Immature natural killer cell (primary cell): ENCODE measurements around the gene TECR. TPM values are rescaled to one million over a fixed set of nuclear protein-coding genes. Genes with fewer than 3 reads are reported as not detected.
A peak's percentile ranks its signal among the peaks of the same experiment; 100 is the strongest.
"Not testable (repeated sequence)": the region's sequence is repeated elsewhere in the genome, so short reads cannot be mapped to it uniquely, and the experiment has no call there.

ENCODE experiments used
- DNase-seq, 3 donors: peaks; one replicate each; pipeline ENCODE4 v3.0.0; 2022; ENCODE audit warnings: mixed read lengths in 1 of 3
- H3K27ac Mint-ChIP-seq, 6 donors: one replicate each; pipeline ENCODE4 v1.8.0; 2020; ENCODE audit warnings: mixed read lengths in 6 of 6, mild to moderate bottlenecking in 5 of 6, inconsistent platforms in 4 of 6, moderate library complexity in 3 of 6
- H3K27me3 Mint-ChIP-seq, 3 donors: one replicate each; pipeline ENCODE4 v1.8.0; 2020 to 2021; ENCODE audit warnings: low read depth in 3 of 3, mild to moderate bottlenecking in 3 of 3, mixed read lengths in 3 of 3, moderate library complexity in 3 of 3, inconsistent platforms in 1 of 3
- H3K36me3 Mint-ChIP-seq, 3 donors: one replicate each; pipeline ENCODE4 v1.8.0; 2020; ENCODE audit warnings: mixed read lengths in 3 of 3, inconsistent platforms in 2 of 3, mild to moderate bottlenecking in 2 of 3
- H3K4me1 Mint-ChIP-seq, 2 donors: one replicate each; pipeline ENCODE4 v1.8.0; 2020; ENCODE audit warnings: inconsistent platforms in 2 of 2, mild to moderate bottlenecking in 2 of 2, mixed read lengths in 2 of 2, moderate library complexity in 1 of 2
- H3K4me3 Mint-ChIP-seq, 5 donors: one replicate each; pipeline ENCODE4 v1.8.0; 2020; ENCODE audit warnings: mild to moderate bottlenecking in 5 of 5, mixed read lengths in 5 of 5, inconsistent platforms in 3 of 5, moderate library complexity in 3 of 5
- H3K9me3 Mint-ChIP-seq, 6 donors: one replicate each; pipeline ENCODE4 v1.8.0; 2020; ENCODE audit warnings: mild to moderate bottlenecking in 6 of 6, mixed read lengths in 6 of 6, inconsistent platforms in 4 of 6, moderate library complexity in 3 of 6
- polyA plus RNA-seq, 3 donors: library from polyadenylated mRNA; unstranded; fragments of 300-500 nt; fragmentation: Illumina TruSeq; gene quantifications; one replicate each; pipeline ENCODE4 v1.2.3, GENCODE V29; 2021

The TECR gene
- polyA plus RNA-seq, 3 donors from 2014 or later: 203 to 317 (median 289) TPM

DNA sequence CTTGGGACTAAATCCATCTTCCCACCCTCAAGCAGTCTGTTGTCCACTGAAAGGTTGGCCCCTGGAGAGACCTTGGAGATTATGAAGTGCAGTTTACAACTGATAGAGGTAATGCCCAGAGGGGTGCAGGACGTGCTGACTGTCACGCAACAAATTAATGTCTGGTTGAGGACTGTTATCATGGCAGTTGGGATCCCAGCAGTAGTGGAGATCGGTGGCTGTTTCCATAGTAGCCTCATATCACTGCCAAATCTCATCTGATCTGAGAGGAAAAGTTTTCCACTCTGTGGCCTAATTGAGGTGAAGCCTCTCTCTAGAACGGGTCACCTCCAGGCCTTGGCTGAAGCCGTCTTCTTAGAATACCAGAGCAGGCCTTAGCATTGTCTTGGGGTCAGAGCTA lies 4.1 kb downstream of the TECR start:
- H3K4me3 Mint-ChIP-seq: no peak overlapping the region

DNA sequence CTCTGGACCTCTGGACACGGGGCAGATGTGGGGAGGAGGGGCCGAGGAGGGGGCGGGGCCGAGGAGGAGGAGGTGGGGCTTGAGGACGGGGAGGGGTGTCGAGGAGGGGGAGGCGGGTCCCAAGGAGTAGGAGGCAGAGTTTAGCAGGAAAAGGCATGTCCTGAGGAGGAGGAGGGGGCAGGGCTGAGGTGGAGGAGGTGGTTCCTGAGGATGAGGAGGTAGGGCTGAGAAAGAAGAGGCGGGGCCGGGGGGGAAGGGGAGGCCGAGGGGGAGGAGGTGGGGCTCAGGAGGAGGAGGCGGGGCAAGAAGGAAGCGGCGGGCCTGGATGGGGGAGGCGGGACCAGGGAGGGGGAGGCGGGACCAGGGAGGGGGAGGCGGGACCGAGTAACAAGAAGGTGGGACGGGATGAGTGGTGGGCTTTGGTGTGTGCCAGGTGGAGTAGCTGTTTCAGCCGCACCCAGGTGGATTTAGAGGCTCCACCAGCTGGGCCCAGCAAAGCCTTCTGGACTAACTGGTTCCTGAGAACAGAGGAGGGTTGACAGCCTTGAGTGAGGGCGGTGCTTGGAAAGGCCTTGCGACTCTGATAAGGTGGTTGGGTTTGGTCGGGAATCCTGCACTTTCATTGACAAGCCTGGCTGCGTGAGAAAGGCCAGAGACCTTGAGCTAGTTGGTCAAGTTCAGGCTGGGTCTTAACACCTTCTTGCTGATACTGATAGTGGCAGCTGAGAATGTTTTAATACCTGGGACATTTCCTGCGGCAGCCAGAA lies 7.7 kb downstream of the TECR start:
- peaks cover 14% of the 10 kb centered on the region in 2 donors for H3K4me1 Mint-ChIP-seq
- no peaks in the 10 kb centered on the region for H3K27me3 Mint-ChIP-seq
- H3K4me3 Mint-ChIP-seq: peak overlapping the region in 1 of 5 donors; percentile 8
- H3K36me3 Mint-ChIP-seq: no peaks in the 10 kb centered on the region
- no peak overlapping the region for H3K27ac Mint-ChIP-seq
- H3K9me3 Mint-ChIP-seq: no peaks in the 10 kb centered on the region
- DNase-seq: peak in 1 of 3 donors; percentile 23

More for the DNA sequence above, 4.1 kb downstream of the TECR start:
- peaks cover 6 to 13% (median 8%) of the 10 kb centered on the region in 3 donors for H3K27me3 Mint-ChIP-seq
- H3K36me3 Mint-ChIP-seq: no peaks in the 10 kb centered on the region
- peaks cover 29 to 30% of the 10 kb centered on the region in 2 donors for H3K4me1 Mint-ChIP-seq
- H3K27ac Mint-ChIP-seq: peak overlapping the region in 1 of 6 donors; percentile 22
- DNase-seq: no peak
- no peaks in the 10 kb centered on the region for H3K9me3 Mint-ChIP-seq

DNA sequence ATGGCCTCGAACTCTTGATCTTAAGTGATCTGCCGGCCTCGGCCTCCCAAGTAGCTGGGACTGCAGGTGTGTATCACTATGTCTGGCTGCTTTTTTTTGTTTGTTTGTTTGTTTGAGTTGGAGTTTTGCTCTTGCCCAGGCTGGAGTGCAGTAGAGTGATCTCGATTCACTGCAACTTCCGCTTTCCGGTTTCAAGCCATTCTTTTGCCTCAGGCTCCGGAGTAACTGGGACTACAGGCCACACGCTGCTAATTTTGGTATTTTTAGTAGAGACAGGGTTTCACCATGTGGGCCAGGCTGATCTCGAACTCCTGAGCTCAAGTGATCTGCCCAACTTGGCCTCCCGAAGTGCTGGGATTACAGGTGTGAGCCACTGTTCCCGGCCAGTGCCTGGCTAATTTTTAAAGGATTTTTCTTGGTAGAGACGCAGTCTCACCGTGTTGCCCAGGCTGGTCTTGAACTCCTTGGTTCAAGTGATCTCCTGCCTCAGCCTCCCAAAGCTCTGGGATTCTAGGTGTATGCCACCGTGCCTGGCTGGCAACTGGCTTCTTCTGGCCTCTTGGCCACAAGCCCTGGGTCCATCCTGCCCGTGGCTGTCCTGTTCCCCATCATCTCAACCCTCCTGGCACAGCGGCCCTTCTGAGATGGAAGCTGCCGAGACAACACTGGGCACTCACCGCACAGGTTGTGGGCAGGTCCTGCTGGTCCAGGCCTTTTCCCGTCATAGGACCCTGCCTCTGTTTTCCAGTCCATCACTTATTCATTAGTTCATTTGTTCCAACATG lies 11.5 kb downstream of the TECR start:
- no peaks in the 10 kb centered on the region for H3K27me3 Mint-ChIP-seq
- no peaks in the 10 kb centered on the region for H3K9me3 Mint-ChIP-seq
- H3K4me1 Mint-ChIP-seq: peaks cover 11 to 16% of the 10 kb centered on the region in 2 donors
- H3K4me3 Mint-ChIP-seq: no peak overlapping the region
- no peaks in the 10 kb centered on the region for H3K36me3 Mint-ChIP-seq
- no peak for DNase-seq
- H3K27ac Mint-ChIP-seq: peak overlapping the region in 3 of 6 donors; percentile 31 to 60 (median 48)

DNA sequence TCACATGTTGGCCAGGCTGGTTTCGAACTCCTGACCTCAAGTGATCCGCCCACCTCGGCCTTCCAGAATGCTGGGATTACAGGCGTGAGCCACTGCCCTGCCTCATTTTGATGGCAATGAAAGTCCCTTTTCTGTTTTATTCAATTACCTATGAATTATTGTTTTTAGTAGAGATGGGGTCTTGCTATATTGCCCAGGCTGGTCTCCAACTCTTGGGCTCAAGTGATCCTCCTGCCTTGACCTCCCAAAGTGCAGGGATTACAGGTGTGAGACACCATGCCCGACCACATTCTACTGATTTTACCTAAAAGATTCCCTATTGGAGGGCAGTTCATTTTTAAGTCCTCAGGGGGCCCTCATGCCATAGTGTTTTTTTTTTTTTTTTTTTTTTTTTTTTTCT lies 12.6 kb downstream of the TECR start:
- peaks cover 11 to 16% of the 10 kb centered on the region in 2 donors for H3K4me1 Mint-ChIP-seq
- not testable (repeated sequence) for H3K36me3 Mint-ChIP-seq, H3K27ac Mint-ChIP-seq, DNase-seq, H3K27me3 Mint-ChIP-seq, H3K4me3 Mint-ChIP-seq, H3K9me3 Mint-ChIP-seq

DNA sequence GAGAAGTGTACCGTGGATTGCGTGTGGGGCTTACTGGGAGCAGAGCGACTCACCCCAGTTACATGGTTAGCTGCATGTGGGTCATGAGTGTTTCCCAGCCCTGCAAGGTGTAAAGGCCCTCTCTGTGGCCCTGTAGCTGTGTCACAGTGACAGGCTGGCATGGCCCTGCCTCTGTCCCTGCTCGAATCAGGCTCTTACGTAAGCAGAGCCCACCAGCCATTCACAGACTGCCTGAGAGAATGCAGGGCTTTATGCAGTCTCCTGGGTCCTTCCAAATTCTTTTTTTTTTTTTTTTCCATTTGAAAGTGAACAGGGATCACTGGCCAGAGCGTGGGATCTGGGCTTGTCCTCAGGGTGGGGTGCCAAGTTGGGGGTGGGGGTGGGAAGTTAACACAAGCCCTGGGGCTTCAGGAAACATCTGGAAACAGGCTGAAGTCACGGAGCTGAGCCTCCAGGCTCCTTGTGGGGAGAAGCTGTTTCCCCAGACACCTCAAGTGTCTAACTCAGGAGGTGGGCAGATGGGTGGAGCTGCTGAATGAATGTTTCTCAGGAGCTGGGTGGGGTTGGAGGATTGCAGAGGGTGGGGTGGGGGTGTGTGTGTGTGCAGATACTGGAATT lies 13.4 kb downstream of the TECR start:
- Mint-ChIP-seq H3K4me1 (peaks cover 6 to 16% of the 10 kb centered on the region in 2 donors), H3K36me3 (no peaks in the 10 kb centered on the region), H3K9me3 (no peaks in the 10 kb centered on the region), H3K27me3 (no peaks in the 10 kb centered on the region), H3K4me3 (no peak overlapping the region), H3K27ac (no peak overlapping the region)
- no peak for DNase-seq

DNA sequence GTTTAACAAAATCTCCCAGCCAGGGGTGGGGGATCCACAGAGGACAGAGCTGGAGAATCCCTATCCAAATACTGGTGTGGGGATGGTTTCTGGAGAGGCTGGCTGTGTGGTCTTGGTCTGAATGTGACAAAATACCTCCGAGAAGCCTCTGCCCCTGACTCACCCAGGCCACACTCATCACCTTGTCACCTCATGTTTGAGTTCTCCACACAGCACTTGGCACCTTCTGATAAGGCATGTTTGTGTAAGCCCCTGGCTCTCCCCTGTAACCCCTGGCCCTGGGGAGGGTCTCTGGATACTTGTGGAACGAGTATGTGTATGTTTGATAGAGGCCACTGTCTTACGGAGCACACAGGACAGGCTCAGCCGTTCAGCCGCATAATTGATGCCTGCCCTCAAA lies 14.7 kb downstream of the TECR start:
- Mint-ChIP-seq H3K27me3 (no peaks in the 10 kb centered on the region), H3K9me3 (no peaks in the 10 kb centered on the region), H3K36me3 (no peaks in the 10 kb centered on the region), H3K4me1 (peaks cover 6 to 16% of the 10 kb centered on the region in 2 donors), H3K27ac (no peak overlapping the region), H3K4me3 (no peak overlapping the region)
- DNase-seq: no peak

DNA sequence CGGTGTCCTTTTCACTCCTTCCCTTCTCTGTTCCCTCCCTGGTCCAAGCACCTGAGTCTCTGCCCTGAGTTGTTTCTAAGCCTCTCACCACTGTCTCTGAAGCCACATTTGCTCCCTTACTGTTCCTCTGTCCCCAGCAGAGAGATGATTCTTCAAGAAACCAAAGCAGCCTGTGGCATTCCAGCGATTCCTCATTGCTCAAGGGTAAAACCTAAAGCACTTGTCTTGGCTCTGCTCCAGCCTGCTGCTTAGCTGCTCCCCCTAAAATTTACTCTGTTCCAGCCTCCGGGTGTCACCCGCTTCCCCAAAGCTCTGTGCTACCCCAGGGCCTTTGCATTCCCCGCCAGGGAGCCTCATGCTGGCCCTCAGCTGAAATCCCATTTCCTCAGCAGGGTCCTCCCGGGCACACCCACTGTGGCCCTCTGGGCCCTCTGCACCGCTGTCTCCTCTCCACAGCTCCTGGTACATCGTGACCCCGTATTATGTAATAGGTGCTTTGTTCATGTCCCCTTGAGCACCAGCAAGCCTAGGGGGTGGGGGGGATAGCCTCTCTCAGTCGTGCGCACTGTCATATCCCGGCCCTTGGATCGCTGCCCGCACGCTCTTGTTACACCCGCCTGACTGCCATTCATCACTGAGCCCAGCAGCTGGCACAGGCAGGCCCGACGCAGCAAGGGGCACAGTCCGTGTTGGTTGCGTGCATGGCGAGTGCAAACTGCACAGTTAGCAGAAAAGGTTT lies 15.8 kb downstream of the TECR start:
- H3K27me3 Mint-ChIP-seq: no peaks in the 10 kb centered on the region
- peaks cover 4 to 12% of the 10 kb centered on the region in 2 donors for H3K4me1 Mint-ChIP-seq
- H3K4me3 Mint-ChIP-seq: no peak overlapping the region
- peak overlapping the region in 2 of 6 donors; percentile 8 to 68 for H3K27ac Mint-ChIP-seq
- H3K9me3 Mint-ChIP-seq: no peaks in the 10 kb centered on the region
- H3K36me3 Mint-ChIP-seq: peaks cover 3 to 5% (median 4%) of the 10 kb centered on the region in 3 donors
- no peak for DNase-seq

DNA sequence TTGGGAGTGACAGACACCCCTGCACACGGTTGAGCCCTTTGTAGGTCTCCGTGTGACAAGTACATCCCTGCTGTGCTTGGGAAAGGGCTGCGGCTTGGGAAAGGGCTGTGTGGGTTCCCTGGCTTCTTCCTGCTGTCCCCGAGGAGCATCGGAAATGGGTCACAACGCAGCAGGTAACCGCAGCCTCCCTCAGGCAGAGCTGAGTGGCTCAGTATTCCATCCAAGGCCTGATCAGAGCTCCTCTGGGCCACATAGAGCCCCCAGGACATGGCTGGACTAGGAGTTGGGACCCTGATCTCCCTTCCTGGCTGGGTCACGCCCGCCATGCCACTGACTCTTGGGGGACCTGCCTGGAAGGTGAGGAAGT lies 16.3 kb downstream of the TECR start:
- Mint-ChIP-seq H3K27ac (no peak overlapping the region), H3K36me3 (peaks cover 3 to 5% (median 4%) of the 10 kb centered on the region in 3 donors), H3K4me3 (no peak overlapping the region), H3K4me1 (peaks cover 6 to 18% of the 10 kb centered on the region in 2 donors), H3K9me3 (no peaks in the 10 kb centered on the region), H3K27me3 (no peaks in the 10 kb centered on the region)
- DNase-seq: no peak

DNA sequence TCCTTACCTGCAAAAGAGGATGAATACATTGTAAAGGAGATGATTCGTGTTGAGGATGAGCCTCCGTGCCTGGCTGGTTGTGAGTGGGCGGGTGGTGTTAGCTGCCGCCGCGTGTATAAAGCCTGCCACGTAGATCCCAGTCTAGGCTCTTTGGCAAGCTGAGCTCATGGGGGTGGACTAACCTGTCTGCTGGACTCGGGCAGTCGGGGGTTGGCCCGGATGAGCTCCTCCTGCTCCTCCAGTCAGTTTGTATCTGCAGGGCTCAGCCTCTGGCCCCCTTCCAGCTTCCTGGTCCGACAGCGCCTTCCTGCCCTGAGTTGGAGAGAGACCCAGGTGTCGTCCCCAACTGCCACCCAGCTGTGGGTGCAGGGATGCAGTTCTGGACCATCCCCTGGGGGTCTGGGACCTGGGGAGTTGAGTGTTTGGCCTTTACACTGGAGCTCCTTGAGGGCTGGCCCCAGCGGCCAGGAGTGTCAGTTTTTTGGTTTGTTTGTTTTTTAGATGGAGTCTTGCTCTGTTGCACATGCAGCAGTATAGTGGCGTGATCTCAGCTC lies 20.9 kb downstream of the TECR start:
- H3K36me3 Mint-ChIP-seq: peaks cover 3 to 5% (median 4%) of the 10 kb centered on the region in 3 donors

DNA sequence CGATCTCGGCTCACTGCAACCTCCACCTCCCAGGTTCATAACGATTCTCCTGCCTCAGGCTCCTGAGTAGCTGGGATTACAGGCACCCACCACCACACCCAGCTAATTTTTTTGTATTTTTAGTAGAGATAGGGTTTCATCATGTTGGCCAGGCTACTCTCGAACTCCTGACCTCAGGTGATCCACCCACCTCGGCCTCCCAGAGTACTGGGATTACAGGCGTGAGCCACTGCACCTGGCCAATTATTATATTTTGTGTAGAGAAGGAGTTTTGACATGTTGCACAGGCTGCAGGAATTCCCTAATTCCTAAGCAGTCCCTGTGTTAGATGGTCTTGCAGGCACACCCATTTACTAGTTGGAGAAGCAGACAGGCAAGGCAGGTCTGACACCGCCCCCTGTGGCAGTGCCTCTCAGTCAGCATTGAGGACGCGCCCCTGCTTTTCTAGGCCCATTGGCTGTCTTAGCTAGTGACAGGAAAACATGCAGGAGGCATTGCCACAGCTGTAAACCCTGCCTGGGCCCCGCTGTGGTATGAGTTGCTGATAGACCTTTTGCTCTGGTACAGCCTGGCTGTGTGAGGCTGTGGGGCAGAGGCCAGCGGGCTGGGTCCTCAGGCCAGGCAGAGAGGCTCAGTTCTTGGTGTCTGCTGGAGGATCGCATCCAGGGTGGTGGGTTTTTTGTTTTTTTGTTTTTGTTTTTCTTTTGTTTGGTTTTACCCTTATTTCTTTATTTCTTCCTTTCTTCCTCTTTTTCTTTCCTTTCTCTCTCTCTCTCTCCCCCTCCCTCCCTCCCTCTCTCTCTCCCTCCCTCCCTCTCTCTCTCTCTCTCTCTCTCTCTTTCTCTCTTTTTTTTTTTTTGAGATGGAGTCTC lies 22.0 kb downstream of the TECR start:
- not testable (repeated sequence) for H3K9me3 Mint-ChIP-seq, H3K36me3 Mint-ChIP-seq
- peaks cover 39 to 45% of the 10 kb centered on the region in 2 donors for H3K4me1 Mint-ChIP-seq
- H3K27ac Mint-ChIP-seq: peak overlapping the region; percentile 82 to 94 (median 90)
- DNase-seq: peak; percentile 72 to 83 (median 74)
- H3K27me3 Mint-ChIP-seq: peaks cover 0 to 11% (median 6%) of the 10 kb centered on the region in 3 donors
- peak overlapping the region; percentile 33 to 68 (median 64) for H3K4me3 Mint-ChIP-seq

More for the DNA sequence above, 20.9 kb downstream of the TECR start:
- H3K27me3 Mint-ChIP-seq: peaks cover 0 to 5% (median 4%) of the 10 kb centered on the region in 3 donors
- peaks cover 30 to 38% of the 10 kb centered on the region in 2 donors for H3K4me1 Mint-ChIP-seq
- no peaks in the 10 kb centered on the region for H3K9me3 Mint-ChIP-seq
- no peak for DNase-seq
- no peak overlapping the region for H3K4me3 Mint-ChIP-seq
- H3K27ac Mint-ChIP-seq: peak overlapping the region in 4 of 6 donors; percentile 24 to 94 (median 86)

DNA sequence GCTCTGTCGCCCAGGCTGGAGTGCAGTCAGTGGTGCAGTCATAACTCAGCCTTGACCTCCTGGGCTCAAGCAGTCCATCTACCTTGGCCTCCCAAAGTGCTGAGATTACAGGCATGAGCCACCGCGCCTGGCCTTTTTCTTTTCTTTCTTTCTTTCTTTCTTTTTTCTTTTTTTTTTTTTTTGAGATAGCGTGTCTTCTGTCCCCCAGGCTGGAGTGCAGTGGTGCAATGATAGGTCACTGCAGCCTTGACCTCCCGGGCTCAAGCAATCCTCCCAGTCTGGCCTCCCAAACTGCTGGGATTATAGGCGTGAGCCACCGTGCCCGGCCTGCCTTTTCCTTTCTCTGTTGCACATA lies 22.6 kb downstream of the TECR start:
- Mint-ChIP-seq H3K4me1 (peaks cover 45 to 49% of the 10 kb centered on the region in 2 donors), H3K27me3 (peaks cover 0 to 11% (median 8%) of the 10 kb centered on the region in 3 donors)

More for the DNA sequence above, 22.6 kb downstream of the TECR start:
- H3K9me3 Mint-ChIP-seq, DNase-seq: not testable (repeated sequence)
- peaks cover 4 to 11% (median 5%) of the 10 kb centered on the region in 3 donors for H3K36me3 Mint-ChIP-seq
- H3K4me3 Mint-ChIP-seq: peak overlapping the region in 4 of 5 donors; percentile 14 to 68 (median 66)
- peak overlapping the region; percentile 82 to 94 (median 90) for H3K27ac Mint-ChIP-seq
